ENCODE measurements around the gene ADAMTSL4.

The ADAMTSL4 gene

DNA sequence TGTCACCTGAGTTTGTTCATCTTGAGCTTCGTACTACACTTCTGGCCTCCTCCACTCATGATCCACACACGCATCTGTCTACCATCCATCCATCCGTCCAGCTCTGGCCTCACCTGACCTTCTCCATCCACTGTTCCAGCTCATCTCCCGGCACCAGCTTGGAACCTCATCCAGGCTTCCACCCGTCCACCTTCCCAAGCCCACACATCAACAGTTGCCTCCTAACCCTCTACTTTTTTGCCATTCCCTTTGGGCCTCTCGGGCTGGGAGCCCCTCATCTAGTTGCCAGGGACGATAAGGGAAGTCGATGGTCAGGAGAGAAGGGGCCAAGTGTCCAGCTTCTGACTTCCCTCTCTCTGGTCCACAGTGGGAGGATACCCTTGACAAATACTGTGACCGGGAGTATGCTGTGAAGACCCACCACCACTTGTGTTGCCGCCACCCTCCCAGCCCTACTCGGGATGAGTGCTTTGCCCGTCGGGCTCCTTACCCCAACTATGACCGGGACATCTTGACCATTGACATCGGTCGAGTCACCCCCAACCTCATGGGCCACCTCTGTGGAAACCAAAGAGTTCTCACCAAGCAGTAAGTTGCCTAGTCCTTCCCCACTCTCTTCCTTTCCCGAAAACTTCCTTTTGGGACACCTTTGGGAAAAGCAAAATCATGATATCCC is 37.1 kb upstream of the ADAMTSL4 start:
- DNase-seq, result no peak
- no peak overlapping the region for H3K4me3 Mint-ChIP-seq

DNA sequence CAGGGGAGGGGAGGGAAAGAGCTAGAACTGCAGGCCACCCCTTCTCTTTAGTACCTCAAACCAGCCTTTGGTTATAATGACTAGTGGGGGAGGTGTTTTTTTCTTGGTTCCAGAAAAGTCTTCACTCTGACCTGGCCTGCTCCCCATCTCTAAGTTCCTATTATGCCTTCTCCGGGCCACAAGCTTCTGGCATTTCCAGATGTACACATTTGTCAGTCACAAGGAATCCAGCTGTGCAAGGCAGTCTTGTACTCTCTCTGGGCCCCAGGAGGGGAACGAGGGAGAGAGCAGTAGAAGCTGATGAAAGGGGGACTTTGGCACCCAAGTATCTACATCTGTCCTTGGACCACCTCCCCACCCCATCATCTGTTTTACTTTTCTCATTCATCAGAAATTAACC is 36.4 kb upstream of the ADAMTSL4 start:
- H3K27ac Mint-ChIP-seq, result no peak overlapping the region
- H3K4me3 Mint-ChIP-seq, result no peak overlapping the region
- H3K27me3 Mint-ChIP-seq (ENCODE audit: low read depth, poor library complexity), result no peaks in the 10 kb centered on the region
- H3K4me1 Mint-ChIP-seq, result peaks cover 72% of the 10 kb centered on the region
- DNase-seq, result no peak
- no peaks in the 10 kb centered on the region for H3K9me3 Mint-ChIP-seq
- TF ChIP-seq, protein P1, sequence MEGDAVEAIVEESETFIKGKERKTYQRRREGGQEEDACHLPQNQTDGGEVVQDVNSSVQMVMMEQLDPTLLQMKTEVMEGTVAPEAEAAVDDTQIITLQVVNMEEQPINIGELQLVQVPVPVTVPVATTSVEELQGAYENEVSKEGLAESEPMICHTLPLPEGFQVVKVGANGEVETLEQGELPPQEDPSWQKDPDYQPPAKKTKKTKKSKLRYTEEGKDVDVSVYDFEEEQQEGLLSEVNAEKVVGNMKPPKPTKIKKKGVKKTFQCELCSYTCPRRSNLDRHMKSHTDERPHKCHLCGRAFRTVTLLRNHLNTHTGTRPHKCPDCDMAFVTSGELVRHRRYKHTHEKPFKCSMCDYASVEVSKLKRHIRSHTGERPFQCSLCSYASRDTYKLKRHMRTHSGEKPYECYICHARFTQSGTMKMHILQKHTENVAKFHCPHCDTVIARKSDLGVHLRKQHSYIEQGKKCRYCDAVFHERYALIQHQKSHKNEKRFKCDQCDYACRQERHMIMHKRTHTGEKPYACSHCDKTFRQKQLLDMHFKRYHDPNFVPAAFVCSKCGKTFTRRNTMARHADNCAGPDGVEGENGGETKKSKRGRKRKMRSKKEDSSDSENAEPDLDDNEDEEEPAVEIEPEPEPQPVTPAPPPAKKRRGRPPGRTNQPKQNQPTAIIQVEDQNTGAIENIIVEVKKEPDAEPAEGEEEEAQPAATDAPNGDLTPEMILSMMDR (IDR thresholded peaks at IDR 0.05), result no peak
- H3K36me3 Mint-ChIP-seq (ENCODE audit: low read depth), result peaks cover 23% of the 10 kb centered on the region

More for the DNA sequence above, 37.1 kb upstream of the ADAMTSL4 start:
- H3K36me3 Mint-ChIP-seq (ENCODE audit: low read depth), result peaks cover 27% of the 10 kb centered on the region
- peak overlapping the region; percentile 82 for H3K27ac Mint-ChIP-seq
- no peaks in the 10 kb centered on the region for H3K9me3 Mint-ChIP-seq
- H3K4me1 Mint-ChIP-seq, result peaks cover 78% of the 10 kb centered on the region
- no peaks in the 10 kb centered on the region for H3K27me3 Mint-ChIP-seq (ENCODE audit: low read depth, poor library complexity)
- TF ChIP-seq, protein P1 (IDR thresholded peaks at IDR 0.05), result no peak

DNA sequence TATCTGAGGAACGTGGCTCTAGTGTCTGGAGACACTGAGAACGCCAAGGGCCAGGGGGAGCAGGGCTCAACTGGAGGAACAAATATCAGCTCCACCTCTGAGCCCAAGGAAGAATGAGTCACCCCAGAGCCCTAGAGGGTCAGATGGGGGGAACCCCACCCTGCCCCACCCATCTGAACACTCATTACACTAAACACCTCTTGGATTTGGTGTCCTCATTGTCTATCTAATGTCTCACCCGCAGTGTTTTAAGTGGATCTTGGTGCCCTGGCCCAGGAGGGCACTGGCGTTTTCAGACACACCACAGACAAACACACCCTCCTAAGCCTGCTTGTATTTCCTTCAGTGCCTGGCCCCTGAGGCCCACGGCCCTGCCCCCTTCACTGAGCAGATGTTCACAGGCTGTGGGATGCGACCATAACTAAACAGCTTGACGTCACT is 35.8 kb upstream of the ADAMTSL4 start:
- peaks cover 21% of the 10 kb centered on the region for H3K36me3 Mint-ChIP-seq (ENCODE audit: low read depth)
- peak overlapping the region; percentile 57 for H3K4me3 Mint-ChIP-seq
- H3K9me3 Mint-ChIP-seq, result no peaks in the 10 kb centered on the region
- no peak for DNase-seq
- peaks cover 67% of the 10 kb centered on the region for H3K4me1 Mint-ChIP-seq
- H3K27me3 Mint-ChIP-seq (ENCODE audit: low read depth, poor library complexity), result no peaks in the 10 kb centered on the region
- TF ChIP-seq, protein P1 (IDR thresholded peaks at IDR 0.05), result no peak
- H3K27ac Mint-ChIP-seq, result no peak overlapping the region

DNA sequence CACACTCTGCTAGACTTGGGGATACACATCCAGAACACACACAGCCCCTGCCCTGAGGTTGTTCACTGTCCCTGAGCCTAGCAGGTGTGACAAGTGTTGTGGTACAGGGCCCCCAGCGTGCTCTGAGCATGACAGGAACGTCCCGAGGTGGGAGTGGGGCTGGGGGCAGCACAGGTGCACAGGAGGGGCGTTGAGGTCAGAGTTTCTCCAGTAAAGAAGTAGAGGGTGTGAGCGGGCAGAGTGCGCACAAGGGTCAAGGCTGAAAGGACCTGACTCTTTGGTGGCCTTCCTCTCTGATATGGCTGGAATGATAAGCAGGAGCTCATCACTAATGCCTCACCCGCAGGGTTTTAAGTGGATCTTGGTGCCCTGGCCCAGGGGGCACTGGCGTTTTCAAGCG is 34.9 kb upstream of the ADAMTSL4 start:
- TF ChIP-seq, protein P1 (IDR thresholded peaks at IDR 0.05), result no peak
- H3K27ac Mint-ChIP-seq, result no peak overlapping the region
- no peak for DNase-seq
- H3K36me3 Mint-ChIP-seq (ENCODE audit: low read depth), result peaks cover 21% of the 10 kb centered on the region
- no peaks in the 10 kb centered on the region for H3K9me3 Mint-ChIP-seq
- peak overlapping the region; percentile 82 for H3K4me3 Mint-ChIP-seq
- H3K4me1 Mint-ChIP-seq, result peaks cover 61% of the 10 kb centered on the region
- no peaks in the 10 kb centered on the region for H3K27me3 Mint-ChIP-seq (ENCODE audit: low read depth, poor library complexity)

DNA sequence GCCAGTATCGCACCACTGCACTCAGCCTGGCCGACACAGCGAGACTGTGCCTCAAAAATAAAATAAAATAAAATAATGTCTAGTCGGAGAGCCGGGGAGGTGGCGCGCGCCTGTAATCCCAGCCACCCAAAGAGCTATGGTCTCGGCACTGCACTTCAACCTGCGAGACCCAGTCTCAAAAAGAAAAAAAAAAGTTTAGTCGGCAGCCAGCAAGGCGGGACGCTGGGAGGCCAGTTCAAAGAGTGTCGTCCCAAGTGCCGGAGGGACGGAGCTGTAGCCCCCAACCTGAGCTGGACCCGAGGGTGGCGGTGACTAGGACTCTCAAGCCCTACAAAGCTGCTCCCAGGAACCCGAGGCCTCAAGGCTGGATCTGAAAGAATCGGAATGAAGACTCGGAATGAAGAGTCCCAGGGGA is 34.3 kb upstream of the ADAMTSL4 start:
- DNase-seq, result no peak
- peaks cover 60% of the 10 kb centered on the region for H3K4me1 Mint-ChIP-seq
- no peaks in the 10 kb centered on the region for H3K27me3 Mint-ChIP-seq (ENCODE audit: low read depth, poor library complexity)
- no peaks in the 10 kb centered on the region for H3K9me3 Mint-ChIP-seq
- peak overlapping the region; percentile 88 for H3K27ac Mint-ChIP-seq
- H3K4me3 Mint-ChIP-seq, result peak overlapping the region; percentile 82
- peaks cover 21% of the 10 kb centered on the region for H3K36me3 Mint-ChIP-seq (ENCODE audit: low read depth)
- TF ChIP-seq, protein P1 (IDR thresholded peaks at IDR 0.05), result no peak
